K562 (cell line): ENCODE results near the gene LCLAT1. TPM values are rescaled to one million over a fixed set of nuclear protein-coding genes. Genes with fewer than 3 reads are reported as not detected.
A peak's percentile ranks its signal among the peaks of the same experiment; 100 is the strongest.

Source experiments
- ATF3 ChIP-seq, 2 experiments: fragments of 450-650 bp in 1 of 2; sonication (generic) in 1 of 2; formaldehyde crosslinking in 1 of 2; IDR thresholded peaks in 1 of 2; conservative IDR thresholded peaks in 1 of 2; 2 replicates each; pipeline versions ENCODE4 v1.6.1 to v1.8.1; 2016 to 2023; ENCODE audit warnings: mild to moderate bottlenecking in 2 of 2, moderate library complexity in 2 of 2, inconsistent platforms in 1 of 2, missing genetic modification reagents in 1 of 2
- CEBPG ChIP-seq, 3 experiments: fragments of 200-800 bp in 1 of 3; sonication (Bioruptor generic) in 1 of 3; sonication (generic) in 1 of 3; formaldehyde crosslinking in 1 of 3; IDR thresholded peaks in 2 of 3; conservative IDR thresholded peaks in 1 of 3; 2 replicates each; pipeline versions ENCODE4 v1.6.1 to v1.8.0; 2016 to 2022; ENCODE audit warnings: missing compliant biosample characterization in 2 of 3, missing genetic modification characterization in 2 of 3, mild to moderate bottlenecking in 1 of 3, missing genetic modification reagents in 1 of 3
- E2F5 ChIP-seq: sonication (generic); formaldehyde crosslinking; IDR thresholded peaks from 2 replicates; pipeline ENCODE4 v1.8.0; 2022; ENCODE audit warnings: mild to moderate bottlenecking, missing genetic modification reagents
- KLF6 ChIP-seq: fragments of 250-450 bp; sonication (Bioruptor Pico); IDR thresholded peaks from 2 replicates; pipeline ENCODE4 v1.4.0; 2020; ENCODE audit warnings: mild to moderate bottlenecking, moderate library complexity, borderline replicate concordance
- MAFK ChIP-seq: IDR thresholded peaks from 2 replicates; pipeline ENCODE4 v1.6.1; 2011; ENCODE audit warnings: low read length, improper control_type of control experiment
- NRF1 ChIP-seq, 2 experiments: fragments of 450-650 bp; IDR thresholded peaks in 1 of 2; conservative IDR thresholded peaks in 1 of 2; 2 replicates each; pipeline ENCODE4 v1.6.1; 2014; ENCODE audit warnings: mild to moderate bottlenecking in 2 of 2
- POU5F1 ChIP-seq: fragments of 150-350 bp; IDR thresholded peaks from 2 replicates; pipeline ENCODE4 v1.6.1; 2014; ENCODE audit warnings: borderline replicate concordance, low read length, low read depth, mild to moderate bottlenecking; ENCODE audit not compliant: partially characterized antibody
- RBM25 ChIP-seq: fragments of 200-400 bp; formaldehyde crosslinking; IDR thresholded peaks from 2 replicates; pipeline ENCODE4 v1.6.1; 2018; ENCODE audit warnings: low read length, low read depth, moderate library complexity; ENCODE audit not compliant: severe bottlenecking
- SMAD4 ChIP-seq: fragments of 250-450 bp; sonication (Bioruptor Pico); conservative IDR thresholded peaks from 2 replicates; pipeline ENCODE4 v1.8.0; 2021; ENCODE audit warnings: inconsistent platforms, mild to moderate bottlenecking, moderate library complexity
- TCF7 ChIP-seq: sonication (generic); IDR thresholded peaks from 2 replicates; pipeline ENCODE4 v1.6.1; 2016; ENCODE audit warnings: antibody characterized with exemption, borderline replicate concordance
- THRB ChIP-seq: fragments of 450-650 bp; formaldehyde crosslinking; conservative IDR thresholded peaks from 2 replicates; pipeline ENCODE4 v1.4.0; 2022; ENCODE audit warnings: mild to moderate bottlenecking, missing genetic modification characterization
- ZBTB17 ChIP-seq: fragments of 450-650 bp; formaldehyde crosslinking; IDR thresholded peaks from 2 replicates; pipeline ENCODE4 v1.4.0; 2020; ENCODE audit warnings: mild to moderate bottlenecking
- ZBTB7A ChIP-seq: IDR thresholded peaks from 2 replicates; pipeline ENCODE4 v1.6.1; 2011; ENCODE audit warnings: low read depth, mild to moderate bottlenecking, low read length, moderate library complexity, borderline replicate concordance; ENCODE audit not compliant: control insufficient read depth
- ZNF253 ChIP-seq: fragments of 250-450 bp; sonication (Bioruptor Pico); conservative IDR thresholded peaks from 2 replicates; pipeline ENCODE4 v1.6.1; 2021; ENCODE audit warnings: mild to moderate bottlenecking
- polyA plus RNA-seq, 8 experiments: library from polyadenylated mRNA; depleted of rRNA in 4 of 8; stranded (reverse) in 5 of 8; unstranded in 3 of 8; fragments of >200 nt; fragmentation: Nextera tagmentation in 2 of 8; fragmentation: Illumina TruSeq in 1 of 8; extraction: Ambion mirVana in 2 of 8; extraction: Trizol in 1 of 8; gene quantifications; 2 replicates each; pipeline versions ENCODE4 v1.2.1 to v1.2.3, GENCODE V29; 2011 to 2014; ENCODE audit warnings: inconsistent platforms in 1 of 8, missing spikeins in 1 of 8
- total RNA-seq, 7 experiments: library from RNA; depleted of rRNA in 6 of 7; stranded (reverse); fragments of >200 nt in 6 of 7; fragmentation: Illumina TruSeq in 2 of 7; extraction: Trizol in 2 of 7; gene quantifications; 2 replicates each; pipeline versions ENCODE4 v1.2.1 to v1.2.3, GENCODE V29; 2011 to 2021; ENCODE audit warnings: low replicate concordance in 1 of 7
- TF ChIP-seq, protein P1 (sequence below): fragments of 450-650 bp; IDR thresholded peaks from 2 replicates; pipeline ENCODE4 v1.6.1; 2018; ENCODE audit warnings: mild to moderate bottlenecking, low read depth; ENCODE audit not compliant: partially characterized antibody

Gene LCLAT1
- total and polyA plus RNA-seq, 9 of the 15 experiments (the other 6 are each of a cell fraction or from before 2014, with no cell fraction given), result 8.9 to 63.3 (median 25.4) TPM

GRCh38 chr2:30421026-30421603 is 25.9 kb upstream of the LCLAT1 start (continued):
- TF ChIP-seq ATF3 (IDR thresholded peaks at IDR 0.05) (peak; percentile 34; the same call in 1 of the 2 replicates), ATF3 (CRISPR knock-in tag; conservative IDR thresholded peaks at IDR 0.05) (no peak), ZNF253 (CRISPR knock-in tag) (no peak), E2F5 (CRISPR knock-in tag) (no peak), THRB (CRISPR knock-in tag) (no peak), SMAD4 (CRISPR knock-in tag) (0 out of 2 replicates have a peak, but pooled peaks have one; percentile 21), ZBTB7A (no peak), KLF6 (no peak), NRF1 (conservative IDR thresholded peaks at IDR 0.05 in 1 of 2, IDR thresholded peaks at IDR 0.05 in 1 of 2) (no peak), CEBPG (CRISPR knock-in tag; IDR thresholded peaks at IDR 0.05) (no peak), CEBPG (tag; conservative IDR thresholded peaks at IDR 0.05 in 1 of 2, IDR thresholded peaks at IDR 0.05 in 1 of 2) (peak; percentile 33 to 73; a peak in 3 of 4 replicates), MAFK (no peak), TCF7 (no peak), POU5F1 (no peak), ZBTB17 (CRISPR knock-in tag) (no peak), RBM25 (peak; percentile 74)
- TF ChIP-seq, protein P1, sequence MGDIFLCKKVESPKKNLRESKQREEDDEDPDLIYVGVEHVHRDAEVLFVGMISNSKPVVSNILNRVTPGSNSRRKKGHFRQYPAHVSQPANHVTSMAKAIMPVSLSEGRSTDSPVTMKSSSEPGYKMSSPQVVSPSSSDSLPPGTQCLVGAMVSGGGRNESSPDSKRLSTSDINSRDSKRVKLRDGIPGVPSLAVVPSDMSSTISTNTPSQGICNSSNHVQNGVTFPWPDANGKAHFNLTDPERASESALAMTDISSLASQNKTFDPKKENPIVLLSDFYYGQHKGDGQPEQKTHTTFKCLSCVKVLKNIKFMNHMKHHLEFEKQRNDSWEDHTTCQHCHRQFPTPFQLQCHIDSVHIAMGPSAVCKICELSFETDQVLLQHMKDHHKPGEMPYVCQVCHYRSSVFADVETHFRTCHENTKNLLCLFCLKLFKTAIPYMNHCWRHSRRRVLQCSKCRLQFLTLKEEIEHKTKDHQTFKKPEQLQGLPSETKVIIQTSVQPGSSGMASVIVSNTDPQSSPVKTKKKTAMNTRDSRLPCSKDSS, result no peak
